Measurements from ENCODE around the gene DENND1A.

DNA sequence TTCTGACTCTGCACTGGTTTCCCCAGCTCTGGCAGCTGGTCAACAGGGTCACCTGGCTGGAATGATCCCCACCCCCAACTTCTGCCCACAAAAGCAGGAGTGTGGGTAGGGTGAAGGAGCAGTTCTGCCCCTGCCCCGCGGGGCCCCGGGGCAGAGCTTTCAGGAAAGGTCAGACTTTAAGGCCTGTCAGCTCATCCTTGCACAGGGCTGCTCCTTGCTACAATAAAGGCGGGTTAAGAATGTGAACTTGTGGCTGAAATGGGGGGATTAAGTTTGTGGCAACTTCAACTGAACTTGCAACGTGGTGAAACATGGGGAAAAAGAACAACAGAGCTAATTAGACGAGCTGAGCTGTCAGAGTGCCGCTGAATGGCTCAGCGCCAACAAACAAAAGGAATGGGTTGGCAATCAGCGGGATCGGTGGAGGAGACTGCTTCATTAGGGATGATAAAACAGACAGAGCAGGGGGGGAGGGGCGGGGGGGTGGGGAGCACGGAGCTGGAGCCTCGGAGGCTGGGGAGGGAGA is 523.2 kb downstream of the DENND1A start:
- TF ChIP-seq CTCF (IDR thresholded peaks at IDR 0.05), result no peak
- no peak for TF ChIP-seq POLR2A (IDR thresholded peaks at IDR 0.05)

All from heart left ventricle (tissue), 13 donors.